SK-N-SH (cell line): ENCODE data around the gene FZD1.

Source experiments
- CTCF ChIP-seq: fragments of 200-600 bp; sonication (generic); IDR thresholded peaks from 2 replicates; pipeline ENCODE4 v1.6.1; 2017; ENCODE audit warnings: antibody characterized with exemption, mild to moderate bottlenecking, moderate library complexity
- EZH2phosphoT487 ChIP-seq: fragments of 200-600 bp; sonication (generic); IDR thresholded peaks from 2 replicates; pipeline ENCODE4 v1.6.1; 2017; ENCODE audit warnings: low read depth, mixed run types, mild to moderate bottlenecking, antibody characterized with exemption, moderate library complexity, borderline replicate concordance
- FOXM1 ChIP-seq: IDR thresholded peaks from 2 replicates; pipeline ENCODE4 v1.4.0; 2012; ENCODE audit warnings: low read depth, mild to moderate bottlenecking
- MXI1 ChIP-seq: IDR thresholded peaks from 2 replicates; pipeline ENCODE4 v1.6.1; 2012; ENCODE audit warnings: mild to moderate bottlenecking, low read depth, low read length, improper control_type of control experiment
- RAD21 ChIP-seq: IDR thresholded peaks from 2 replicates; pipeline ENCODE4 v1.6.1; 2012; ENCODE audit warnings: mild to moderate bottlenecking, low read length
- RXRA ChIP-seq: IDR thresholded peaks from 2 replicates; pipeline ENCODE4 v1.4.0; 2012; ENCODE audit warnings: low read depth, mild to moderate bottlenecking, borderline replicate concordance
- SIN3A ChIP-seq: IDR thresholded peaks from 2 replicates; pipeline ENCODE4 v1.6.1; 2012; ENCODE audit warnings: low read depth, mild to moderate bottlenecking, low read length, moderate library complexity, borderline replicate concordance

GRCh38 chr7:91287371-91288084 lies 23.3 kb downstream of the FZD1 start:
- TF ChIP-seq EZH2phosphoT487 (no peak), CTCF (no peak), MXI1 (no peak), FOXM1 (no peak), RXRA (no peak), SIN3A (no peak), RAD21 (peak; percentile 21; the same call in 1 of the 2 replicates)
